GM20000 (cell line): ENCODE results near the gene TBCCD1.
A peak's percentile ranks its signal among the peaks of the same experiment; 100 is the strongest.
"Not testable (repeated sequence)": the region's sequence is repeated elsewhere in the genome, so short reads cannot be mapped to it uniquely, and the experiment has no call there.

ENCODE experiments used
- DNase-seq: peaks from one replicate; pipeline ENCODE4 v3.0.0; 2012; ENCODE audit warnings: low spot score
- CTCF ChIP-seq: IDR thresholded peaks from 2 replicates; pipeline ENCODE4 v1.5.1; 2012; ENCODE audit warnings: mild to moderate bottlenecking, control low read depth; ENCODE audit errors: extremely low read depth, missing control alignments

TBCCD1 gene

GRCh38 chr3:186569779-186570095 lies 2.6 kb upstream of the TBCCD1 start:
- DNase-seq = no peak
- TF ChIP-seq CTCF = no peak

GRCh38 chr3:186569361-186569760 lies 2.2 kb upstream of the TBCCD1 start:
- not testable (repeated sequence) for DNase-seq

- no peak for TF ChIP-seq CTCF
- peak; percentile 27 for DNase-seq
These were observed 417 bp downstream of the TBCCD1 start for GRCh38 chr3:186566772-186567071.

GRCh38 chr3:186564586-186564985 lies 2.6 kb downstream of the TBCCD1 start:
- no peak for DNase-seq
- no peak for TF ChIP-seq CTCF

GRCh38 chr3:186552408-186553031 lies 14.6 kb downstream of the TBCCD1 start:
- DNase-seq = no peak
- TF ChIP-seq CTCF = no peak

- no peak for TF ChIP-seq CTCF
- no peak for DNase-seq
These were observed 15.8 kb downstream of the TBCCD1 start for GRCh38 chr3:186551387-186551786.

GRCh38 chr3:186549497-186549896 lies 17.6 kb downstream of the TBCCD1 start:
- no peak for TF ChIP-seq CTCF

GRCh38 chr3:186544281-186544680 lies 22.9 kb downstream of the TBCCD1 start, which contains the start of gene CRYGS:
TSS of gene CRYGS (minus strand) at chr3:186544380. CDS start at chr3:186544326, 54 bp downstream.
- DNase-seq = no peak
- no peak for TF ChIP-seq CTCF

More at GRCh38 chr3:186549497-186549896, 17.6 kb downstream of the TBCCD1 start:
- no peak for DNase-seq
